ENCODE data around the gene SPRR2B. TPM values are rescaled to one million over a fixed set of nuclear protein-coding genes. Genes with fewer than 3 reads are reported as not detected.

Gene SPRR2B
- total and polyA plus RNA-seq, 2 of the 13 experiments (the other 11 are each of a cell fraction or from before 2014, with no cell fraction given) = not detected

GRCh38 chr1:153070243-153070642, 1.2 kb downstream of the SPRR2B start (continued):
- TF ChIP-seq ZBTB40 (IDR thresholded peaks at IDR 0.05) (no peak), ZBTB40 (CRISPR knock-in tag; IDR thresholded peaks at IDR 0.05) (no peak), ATF1 (CRISPR knock-in tag; IDR thresholded peaks at IDR 0.05) (no peak), PHF21A (CRISPR knock-in tag; IDR thresholded peaks at IDR 0.05) (no peak)

All from HepG2 (cell line).